RKO (cell line): ENCODE results near the gene MRPS24.
A peak's percentile ranks its signal among the peaks of the same experiment; 100 is the strongest.
"Not testable (repeated sequence)": the region's sequence is repeated elsewhere in the genome, so short reads cannot be mapped to it uniquely, and the experiment has no call there.

Experiments
- DNase-seq: peaks from one replicate; pipeline ENCODE4 v3.0.0-alpha.2; 2016; ENCODE audit warnings: low spot score

Gene MRPS24

DNA sequence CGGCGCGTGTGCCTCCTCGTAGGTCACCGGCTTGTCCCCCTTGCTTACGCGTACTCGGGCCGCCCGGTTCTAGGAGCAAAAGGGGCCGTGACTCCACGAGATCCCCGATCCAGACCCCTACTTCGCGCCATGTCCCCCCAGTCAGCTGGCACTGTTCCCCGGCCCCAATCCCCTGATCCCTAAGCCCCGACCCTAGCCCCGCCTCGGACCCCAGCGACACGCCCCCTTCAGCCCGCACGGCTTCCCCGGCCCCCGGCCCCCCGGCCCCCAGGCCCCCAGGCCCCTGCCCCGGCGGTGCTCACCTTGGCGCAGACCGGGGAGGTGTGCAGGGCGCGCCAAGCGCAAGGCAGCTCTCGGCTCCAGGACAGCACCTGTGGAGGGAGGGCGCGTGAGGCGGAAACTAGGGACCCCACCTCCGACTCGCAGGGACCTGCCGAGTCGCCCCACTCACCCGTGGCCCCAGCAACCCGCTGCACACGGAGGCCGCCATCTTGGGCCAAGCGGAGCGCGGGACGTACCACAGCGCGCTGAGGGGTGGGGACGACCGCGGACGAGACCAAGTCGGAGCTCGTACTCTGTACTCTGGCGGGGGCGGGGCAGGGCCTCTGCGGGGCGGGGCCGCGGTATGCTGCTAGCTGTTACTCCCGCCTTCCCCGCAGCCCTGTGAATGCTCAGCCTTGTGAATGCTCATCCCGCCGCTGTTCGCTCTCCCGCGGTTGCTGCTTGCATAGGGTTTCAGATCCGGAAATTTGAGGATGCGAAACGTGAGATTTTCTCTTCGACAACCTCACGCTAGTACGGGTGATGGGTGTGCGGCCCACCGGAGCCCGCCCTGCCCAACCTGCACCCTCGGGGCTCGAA, at the start of gene MRPS24:
Gene MRPS24 (minus strand): TSS at position 512 of the 861 bp plus-strand sequence. CDS start 22 bp downstream, at position 490.
- peak; percentile 96 for DNase-seq

DNA sequence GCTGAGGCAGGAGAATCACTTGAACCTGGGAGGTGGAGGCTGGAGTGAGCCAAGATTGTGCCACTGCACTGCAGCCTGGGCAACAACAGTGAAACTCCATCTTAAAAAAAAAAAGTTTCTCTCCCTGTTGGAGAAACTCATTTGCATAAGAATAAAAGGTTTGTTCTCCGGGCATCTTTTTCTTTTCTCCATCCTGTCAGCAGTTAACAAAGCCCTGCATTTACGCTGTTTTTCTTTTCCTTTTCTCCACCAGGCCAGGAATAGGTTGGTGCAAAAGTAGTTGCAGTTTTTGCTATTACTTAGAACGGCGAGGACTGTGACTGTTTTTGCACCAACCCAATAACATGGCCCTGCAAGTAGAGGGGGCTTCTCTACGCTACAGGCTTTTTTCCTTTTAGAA, 46.6 kb upstream of the MRPS24 start:
- DNase-seq: no peak

DNA sequence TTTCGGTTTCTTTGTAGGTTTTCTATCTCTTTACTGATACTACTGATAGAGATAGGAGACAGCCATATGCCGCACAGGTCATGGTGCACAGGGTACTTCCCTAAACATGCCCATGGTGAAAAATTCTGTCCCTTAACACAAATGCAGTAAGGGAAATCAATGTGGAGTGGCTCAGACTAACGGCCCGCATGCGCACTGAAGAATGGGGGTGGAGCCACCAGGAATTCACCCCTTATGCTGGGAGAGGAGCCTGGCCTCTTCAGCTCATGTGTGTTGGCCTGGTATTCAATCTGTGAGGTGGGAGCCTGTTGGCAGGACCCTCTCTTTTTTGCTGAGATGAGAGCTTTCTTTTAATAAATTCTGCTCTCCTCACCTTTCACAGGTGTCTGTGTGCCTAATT, 45.5 kb upstream of the MRPS24 start:
- no peak for DNase-seq

DNA sequence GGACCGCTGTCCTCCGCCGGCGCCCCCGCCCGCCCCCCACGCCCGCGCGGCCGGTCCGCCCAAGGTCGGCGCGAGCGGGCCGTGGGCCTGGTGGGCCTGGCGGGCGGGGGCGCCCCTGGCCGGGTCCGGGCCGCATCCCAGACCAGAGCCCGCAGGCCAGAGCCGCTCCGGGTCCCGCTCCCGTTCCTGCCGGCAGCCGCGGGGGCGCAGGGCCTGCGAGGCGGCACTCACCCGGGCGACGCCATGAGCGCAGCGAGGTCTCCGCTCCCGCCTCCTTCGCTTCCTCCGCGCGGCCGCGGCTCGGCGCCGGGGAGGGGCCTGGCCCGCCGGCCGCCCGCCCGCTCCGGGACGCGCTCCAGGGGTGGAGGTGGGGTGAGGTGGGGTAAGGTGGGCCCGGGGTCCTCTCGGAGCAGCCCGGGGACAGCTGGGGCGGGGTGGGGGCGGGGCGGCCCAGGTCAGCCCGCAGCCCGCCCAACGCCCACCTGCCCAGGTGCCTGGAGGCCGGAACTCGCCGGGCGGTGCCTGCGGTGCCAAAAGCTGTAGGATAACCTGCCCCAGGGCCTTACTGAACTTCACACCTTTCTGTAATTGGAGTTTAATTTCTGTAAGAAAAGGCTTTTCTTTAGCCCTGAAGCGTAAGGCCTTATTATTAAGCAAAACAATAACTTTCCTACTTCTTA, 37.2 kb upstream of the MRPS24 start, which contains the start of gene URGCP:
Gene URGCP (minus strand): TSS at position 266 of the 680 bp plus-strand sequence. CDS start 21 bp downstream, at position 245.
- DNase-seq: no peak

DNA sequence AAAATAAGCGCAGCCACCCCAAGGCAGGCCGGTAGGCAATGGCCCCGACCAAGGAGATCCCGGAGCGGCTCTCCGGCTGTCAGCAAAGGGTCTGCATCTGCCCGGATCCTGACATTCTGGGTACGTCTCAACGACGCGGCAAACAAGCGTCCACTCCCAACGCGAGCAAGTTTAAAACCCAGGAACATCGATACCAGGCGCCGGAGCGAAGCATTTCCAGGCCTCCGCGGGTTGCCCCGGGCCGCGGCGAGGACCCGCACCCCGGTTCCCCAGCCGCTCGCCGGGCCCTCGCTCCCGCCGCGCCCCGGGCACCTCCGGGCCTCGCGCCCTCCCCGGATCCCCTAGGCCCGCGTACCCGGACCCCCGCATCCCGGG, 36.6 kb upstream of the MRPS24 start:
- DNase-seq: peak; percentile 34

DNA sequence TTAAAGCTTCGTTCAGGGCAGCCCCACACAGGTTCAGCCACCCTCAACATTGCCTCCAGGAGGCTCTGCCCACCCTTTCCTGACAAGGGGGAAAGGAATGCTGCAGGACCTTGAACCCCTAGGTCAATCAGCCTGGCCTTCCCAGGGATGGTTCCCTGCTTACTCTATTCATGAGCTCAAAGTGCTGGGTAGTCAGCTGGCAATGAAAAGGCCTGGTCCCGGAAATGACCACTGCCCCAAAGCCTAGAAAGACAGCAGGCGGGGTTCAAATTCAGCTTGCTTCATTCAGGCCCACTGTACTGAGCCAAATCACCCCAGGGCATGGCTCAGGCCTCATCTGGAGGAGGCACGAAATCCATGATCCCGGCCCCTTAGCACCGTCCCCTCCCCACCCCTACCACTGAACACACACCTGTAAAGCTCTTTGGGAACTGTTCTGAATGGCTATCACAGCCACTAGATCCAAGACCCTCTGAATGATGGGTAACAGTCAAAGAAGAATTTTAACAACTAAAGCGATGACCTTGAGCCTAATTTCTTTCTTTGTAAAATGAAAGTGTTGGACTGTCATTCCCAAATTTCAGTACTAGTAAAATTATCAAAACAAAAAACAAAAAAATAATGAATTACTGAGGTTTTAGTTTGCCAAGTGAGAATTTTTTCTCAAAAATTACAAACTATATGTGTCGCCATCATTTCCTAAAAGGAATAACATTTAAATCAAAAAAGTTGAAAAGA, 36.1 kb upstream of the MRPS24 start:
- DNase-seq: peak; percentile 73

DNA sequence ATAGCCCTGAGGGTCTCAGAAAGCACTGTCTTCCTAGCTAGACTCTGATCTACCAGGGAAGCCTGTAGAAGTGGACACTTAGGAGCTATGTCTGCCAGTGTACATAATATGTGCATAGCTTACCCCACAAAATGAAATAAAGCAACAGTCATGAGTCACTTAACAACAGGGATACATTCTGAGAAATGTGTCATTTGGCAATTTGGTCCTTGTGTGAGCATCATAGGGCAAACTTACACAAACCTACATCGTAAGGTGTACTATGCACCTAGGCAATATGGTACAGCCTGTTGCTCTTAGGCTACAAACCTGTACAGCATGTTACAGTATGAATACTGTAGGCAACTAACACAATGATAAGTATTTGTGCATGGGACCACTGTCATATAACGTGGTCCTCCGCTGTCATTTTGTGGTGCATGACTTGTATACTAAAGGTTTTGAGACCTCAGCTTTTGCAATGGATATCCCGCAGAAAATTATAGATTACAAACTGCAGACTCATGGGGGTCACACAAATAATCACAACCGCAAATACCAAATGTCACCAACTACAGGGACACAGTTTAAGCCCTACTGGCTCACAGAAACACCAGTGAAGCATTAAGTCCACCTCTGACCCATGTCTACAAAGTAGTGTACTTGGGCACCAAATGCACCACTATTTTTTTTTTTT, 35.4 kb upstream of the MRPS24 start:
- DNase-seq: peak; percentile 59

DNA sequence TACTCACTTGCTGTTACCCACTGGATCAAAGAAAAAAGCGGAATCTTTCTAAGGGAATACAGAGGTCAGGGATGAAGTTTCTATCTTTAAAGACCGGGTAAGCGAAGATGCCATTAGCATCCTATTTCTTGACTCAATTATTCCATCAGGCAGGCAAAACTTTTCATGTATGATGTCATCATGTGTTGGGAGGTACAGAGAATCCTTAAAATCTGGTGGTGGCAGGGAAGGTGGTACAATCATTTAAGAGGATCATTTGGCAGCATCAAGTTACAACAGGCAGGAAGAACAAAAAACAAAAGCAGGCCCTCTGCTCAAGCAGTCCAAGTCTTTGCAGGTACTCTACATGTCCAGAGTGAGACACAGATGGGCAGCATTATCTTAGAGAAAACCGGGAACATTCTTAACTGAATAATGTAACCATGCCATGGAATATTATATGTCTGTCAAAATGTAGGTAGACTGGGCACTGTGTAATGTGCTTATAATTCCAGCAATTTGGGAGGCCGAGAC, 33.3 kb upstream of the MRPS24 start:
- DNase-seq: no peak

DNA sequence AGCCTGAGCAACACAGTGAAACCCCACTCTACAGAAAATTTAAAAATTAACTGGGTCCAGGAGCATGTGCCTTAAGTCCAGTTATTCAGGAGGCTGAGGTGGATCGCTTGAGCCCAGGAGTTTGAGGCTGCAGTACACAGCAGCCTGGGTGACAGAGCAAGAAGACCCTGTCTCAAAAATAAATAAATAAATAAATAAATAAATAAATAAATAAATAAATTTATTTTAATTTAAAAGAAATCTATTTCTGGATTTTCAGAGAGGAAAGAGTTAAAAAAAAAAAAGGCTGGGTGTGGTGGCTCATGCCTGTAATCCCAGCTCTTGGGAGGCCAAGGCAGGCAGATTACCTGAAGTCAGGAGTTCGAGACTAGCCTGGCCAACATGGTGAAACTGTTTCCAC, 29.3 kb upstream of the MRPS24 start:
- not testable (repeated sequence) for DNase-seq

DNA sequence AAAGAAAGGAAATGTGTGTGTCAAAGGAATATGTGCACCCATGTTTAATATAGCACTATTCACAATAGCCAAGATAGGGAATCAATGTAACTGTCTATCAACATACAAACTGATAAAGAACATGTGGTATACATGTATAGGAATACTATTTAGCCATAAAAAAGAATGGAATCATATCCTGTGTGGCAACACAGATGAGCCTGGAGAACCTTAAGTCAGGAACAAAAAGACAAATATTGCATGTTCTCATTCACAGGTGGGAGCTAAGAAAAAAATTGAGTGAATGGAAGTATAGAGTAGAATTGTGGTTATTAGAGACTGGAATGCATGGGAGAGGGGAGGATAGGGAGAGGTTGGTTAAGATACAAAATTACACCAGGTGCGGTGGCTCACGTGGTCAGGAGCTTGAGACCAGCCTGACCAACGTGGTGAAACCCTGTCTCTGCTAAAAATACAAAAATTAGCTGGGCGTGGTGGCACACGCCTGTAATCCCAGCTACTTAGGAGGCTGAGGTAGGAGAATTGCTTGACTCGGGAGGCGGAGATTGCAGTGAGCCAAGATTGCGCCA, 26.6 kb upstream of the MRPS24 start:
- DNase-seq: no peak

DNA sequence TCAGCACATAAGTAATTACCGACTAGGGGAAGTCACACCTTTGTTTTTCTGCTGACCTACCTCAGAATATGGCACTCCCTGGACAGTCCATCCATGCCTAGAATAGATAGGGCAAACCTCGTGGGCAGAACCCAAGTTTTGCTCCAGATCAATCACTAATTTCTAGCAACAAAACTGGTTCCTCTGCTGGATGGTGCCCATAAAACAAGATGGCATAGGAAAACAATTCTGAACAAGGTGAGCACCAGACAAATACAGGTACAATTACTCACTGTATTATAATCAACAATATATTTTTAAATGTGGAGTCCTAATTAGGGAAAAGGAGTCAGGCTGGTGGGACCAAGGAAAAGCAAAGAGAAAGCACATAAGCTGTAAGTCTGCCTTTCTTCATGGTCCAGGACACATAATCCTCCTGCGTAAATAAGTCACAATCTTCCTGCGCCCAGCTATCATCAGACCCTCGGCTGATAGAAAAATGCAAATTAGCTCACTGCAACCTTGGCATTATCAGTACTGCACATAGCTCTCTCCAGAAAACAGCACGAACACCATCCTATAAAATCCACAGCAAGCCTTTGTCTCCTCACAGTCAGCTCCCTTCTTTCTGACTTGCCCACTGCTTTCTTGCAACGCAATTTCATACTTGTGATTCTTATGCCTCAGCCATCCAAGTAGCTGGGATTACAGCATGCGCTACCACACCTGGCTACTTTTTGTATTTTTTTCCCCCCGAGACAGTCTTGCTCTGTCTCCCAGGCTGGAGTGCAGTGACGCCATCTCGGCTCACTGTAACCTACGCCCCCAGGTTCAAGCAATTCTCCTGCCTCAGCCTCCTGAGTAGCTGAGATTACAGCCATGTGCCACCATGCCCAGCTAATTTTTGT, 22.0 kb upstream of the MRPS24 start:
- no peak for DNase-seq

DNA sequence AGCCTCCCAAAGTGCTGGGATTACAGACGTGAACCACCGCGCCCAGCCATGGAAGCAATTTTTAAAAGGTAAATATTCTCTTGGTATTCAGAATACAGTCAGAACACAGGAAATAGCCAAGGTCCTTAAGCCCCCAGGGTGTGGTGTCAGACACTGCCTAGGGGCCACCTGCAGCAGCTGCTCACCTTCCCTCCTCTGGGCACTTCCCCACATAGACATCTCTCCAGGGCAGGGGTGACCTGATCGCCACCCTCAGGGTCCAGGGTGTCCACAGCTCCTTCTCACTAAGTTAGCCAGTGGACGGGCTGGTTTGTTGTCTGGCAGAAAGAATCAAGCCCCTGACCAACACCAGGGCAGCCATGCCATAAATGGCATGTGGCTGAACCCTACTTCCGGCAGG, 21.2 kb upstream of the MRPS24 start:
- no peak for DNase-seq

DNA sequence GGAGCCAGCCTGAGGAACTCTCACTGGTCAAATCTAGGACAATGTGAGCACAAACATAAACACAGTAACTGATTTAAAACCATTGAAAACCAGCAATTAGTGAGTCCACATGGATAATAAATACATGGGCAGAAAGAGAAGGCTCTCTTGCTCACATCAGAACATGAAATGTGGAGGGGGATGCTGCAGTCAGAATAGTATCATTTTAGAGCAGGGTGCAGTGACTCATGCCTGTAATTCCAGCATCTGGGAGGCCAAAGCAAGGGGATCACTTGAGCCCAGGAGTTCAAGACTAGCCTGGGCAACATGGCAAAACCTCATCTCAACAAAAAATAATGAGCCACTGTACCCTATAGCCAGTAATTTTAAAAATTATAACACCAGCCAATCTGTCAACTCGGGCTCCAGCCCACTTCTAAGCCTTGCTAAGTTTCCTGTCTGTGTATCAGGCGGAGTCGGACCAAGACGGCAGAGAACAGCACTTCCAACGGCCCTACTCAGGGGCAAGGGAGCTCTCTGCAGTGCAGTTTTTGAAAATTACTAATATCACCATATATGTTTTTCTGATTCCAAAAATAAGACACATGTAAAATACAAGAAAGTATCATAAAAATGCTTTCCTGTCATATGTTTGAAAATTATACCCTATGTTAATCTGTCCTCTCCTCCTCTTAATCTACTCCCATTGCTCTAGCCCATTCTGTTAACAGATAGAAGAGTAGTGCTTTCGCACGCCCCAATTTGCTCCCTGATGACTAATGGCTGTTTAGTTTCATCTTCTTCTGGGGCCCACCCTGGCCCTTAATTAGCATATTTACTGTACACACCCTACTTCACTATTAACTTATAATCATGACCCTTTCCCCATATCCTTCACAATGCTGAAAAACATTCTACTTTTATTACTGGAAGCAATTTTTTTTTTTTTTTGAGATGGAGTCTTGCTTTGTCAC, 20.0 kb upstream of the MRPS24 start:
- no peak for DNase-seq

DNA sequence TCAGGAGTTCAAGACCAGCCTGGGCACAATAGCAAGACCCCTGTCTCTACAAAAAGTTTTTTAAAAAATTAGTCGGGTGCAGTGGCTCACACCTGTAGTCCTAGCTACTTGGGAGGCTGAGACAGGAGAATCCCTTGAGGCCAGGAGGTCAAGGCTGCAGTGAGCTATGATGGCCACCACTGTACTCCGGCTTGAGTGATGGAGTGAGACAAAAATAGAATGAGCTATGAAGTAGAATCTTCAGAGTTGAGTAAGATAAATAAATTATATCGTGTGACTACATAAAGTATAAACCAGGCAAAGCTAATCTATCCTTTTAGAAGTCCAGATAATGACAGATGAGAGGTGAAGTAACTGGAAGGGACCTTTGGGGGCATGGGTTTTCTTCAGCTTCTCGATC, 15.3 kb upstream of the MRPS24 start:
- DNase-seq: no peak

DNA sequence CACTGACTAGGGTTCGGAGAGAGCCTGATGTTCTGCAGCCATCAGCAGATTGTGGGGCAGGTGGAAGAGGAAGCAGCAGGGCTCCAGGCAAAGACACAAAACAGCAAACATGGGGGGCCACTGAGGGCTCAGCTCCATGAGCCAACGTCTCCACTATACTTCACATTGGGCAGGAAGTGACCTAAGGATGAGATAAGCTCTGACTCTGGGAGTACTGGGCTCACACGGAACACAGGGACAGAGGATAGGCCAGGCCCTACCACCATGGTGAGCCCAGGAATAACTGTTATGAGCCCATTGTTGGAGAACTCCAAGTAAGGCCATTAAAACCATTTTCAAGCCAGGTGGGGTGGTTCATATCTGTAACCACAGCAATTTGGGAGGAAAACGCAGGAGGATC, 14.9 kb upstream of the MRPS24 start:
- DNase-seq: peak; percentile 54

DNA sequence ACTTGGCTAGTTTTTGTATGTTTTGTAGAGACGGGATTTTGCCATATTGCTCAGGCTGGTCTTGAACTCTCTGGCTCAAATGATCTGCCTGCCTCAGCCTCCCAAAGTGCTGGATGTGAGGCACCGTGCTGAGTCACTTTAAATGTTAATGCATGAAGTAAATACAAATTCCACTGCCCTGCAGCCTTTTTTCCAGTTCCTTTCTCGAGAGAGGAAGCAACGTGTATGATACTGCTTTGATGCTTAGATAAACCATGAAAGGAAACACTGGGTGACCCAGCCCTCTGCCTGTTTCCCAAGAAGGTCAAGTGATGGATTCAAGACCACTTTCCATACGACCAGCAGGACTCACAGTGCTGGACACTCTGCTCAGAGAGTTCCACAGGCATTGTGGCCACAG, 11.3 kb upstream of the MRPS24 start:
- DNase-seq: no peak

DNA sequence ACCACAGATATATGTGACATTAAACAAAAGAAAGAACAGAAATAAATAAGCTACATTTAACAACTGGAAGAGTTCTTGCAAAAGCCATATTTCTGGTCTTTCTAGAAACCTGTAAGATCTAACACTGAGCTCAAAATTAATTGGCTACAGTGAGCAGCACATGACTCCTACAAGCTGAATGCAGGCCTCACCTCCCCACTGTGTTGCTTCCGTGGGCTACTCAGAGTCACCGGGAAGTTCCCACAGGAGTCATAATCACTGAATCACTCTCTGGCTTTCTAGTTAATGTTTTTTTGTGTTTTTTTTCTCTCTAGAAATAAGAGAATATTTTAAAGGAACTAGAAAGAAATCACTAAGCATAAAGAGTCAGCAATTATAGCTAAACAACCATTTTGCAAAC, 10.2 kb upstream of the MRPS24 start:
- peak; percentile 38 for DNase-seq

DNA sequence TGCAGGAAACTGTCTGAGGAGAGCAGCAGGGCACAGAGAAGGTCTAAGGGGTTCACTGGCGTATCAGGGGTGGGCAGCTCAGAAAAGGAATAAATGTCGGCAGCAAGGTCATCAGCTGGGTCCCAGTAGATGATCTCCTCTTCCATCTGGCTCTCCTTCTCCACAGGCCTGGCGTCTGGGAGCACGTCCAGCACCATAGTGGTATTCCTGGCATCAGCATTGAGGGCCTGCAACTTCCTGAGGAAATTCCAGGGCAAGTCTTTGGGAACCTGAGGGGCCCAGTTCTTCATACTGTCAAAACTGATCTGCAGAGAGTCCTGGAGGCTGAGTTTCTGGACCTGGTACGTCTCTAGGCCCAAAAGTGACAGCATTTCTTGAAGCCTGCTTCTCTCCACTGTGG, 9.6 kb upstream of the MRPS24 start:
- DNase-seq: no peak
